Endothelial cell of umbilical vein (primary cell): ENCODE data around the gene TTC31. TPM values are rescaled to one million over a fixed set of nuclear protein-coding genes. Genes with fewer than 3 reads are reported as not detected.
A peak's percentile ranks its signal among the peaks of the same experiment; 100 is the strongest.

Experiments used
- BruUV-seq: library from RNA; stranded (reverse); fragments of 400-500 nt; replicated peaks from 2 replicates; lab custom pipeline; 2021; lab: Mats Ljungman, UMichigan
- CTCF ChIA-PET: fragments of 300-600, 350-600 bp; sonication (Branson Sonifier 250); formaldehyde crosslinking; loops from one replicate; lab custom pipeline; 2021; ENCODE audit warnings: antibody characterized with exemption, inconsistent platforms; lab: Charles Lee
- POLR2A ChIA-PET: fragments of 300-600, 350-600 bp; sonication (Branson Sonifier 250); formaldehyde crosslinking; loops from one replicate; lab custom pipeline; 2021; ENCODE audit warnings: antibody characterized with exemption, inconsistent platforms; lab: Charles Lee
- DNase-seq: peaks from one replicate; pipeline ENCODE4 v3.0.0-alpha.2; 2011; ENCODE audit warnings: low read depth, low spot score
- FAIRE-seq: peaks from 2 replicates; lab custom pipeline; 2011; peaks lifted over from hg19 to GRCh38; lab: Jason Lieb, UNC
- H2AFZ ChIP-seq: 2 replicates; pipeline ENCODE4 v1.6.0; 2012; ENCODE audit warnings: low read depth, low read length, control low read depth, inconsistent platforms
- H3K27ac ChIP-seq: 2 replicates; pipeline ENCODE4 v1.5.1; 2011; ENCODE audit warnings: low read depth, mild to moderate bottlenecking, control low read depth, low read length, moderate library complexity; ENCODE audit not compliant: insufficient read depth
- H3K27me3 ChIP-seq, 2 experiments: 2 replicates each; pipeline versions ENCODE4 v1.6.0 to v1.6.1; 2011; ENCODE audit warnings: low read length in 2 of 2, mixed read lengths in 1 of 2; ENCODE audit not compliant: control insufficient read depth in 2 of 2, insufficient read depth in 2 of 2
- H3K36me3 ChIP-seq, 2 experiments: 2 replicates in 1 of 2; 3 replicates in 1 of 2; pipeline ENCODE4 v1.5.1; 2011; ENCODE audit warnings: low read length in 2 of 2, mild to moderate bottlenecking in 1 of 2, moderate library complexity in 1 of 2; ENCODE audit not compliant: control insufficient read depth in 2 of 2, insufficient read depth in 2 of 2; ENCODE audit errors: extremely low read depth in 1 of 2
- H3K4me1 ChIP-seq: 3 replicates; pipeline ENCODE4 v1.5.1; 2011; ENCODE audit warnings: mild to moderate bottlenecking, low read length; ENCODE audit not compliant: control insufficient read depth, insufficient read depth; ENCODE audit errors: extremely low read depth
- H3K4me2 ChIP-seq: 2 replicates; pipeline ENCODE4 v1.6.1; 2011; ENCODE audit warnings: low read length, control low read depth, mixed read lengths; ENCODE audit not compliant: insufficient read depth
- H3K4me3 ChIP-seq, 3 experiments: fragments of 200-600 bp in 1 of 3; sonication (generic), shearing (Covaris generic) in 1 of 3; replicated peaks in 1 of 3; 2 replicates each; pipeline ENCODE4 v1.5.1; 2011 to 2016; ENCODE audit warnings: control low read depth in 3 of 3, low read length in 3 of 3, mild to moderate bottlenecking in 2 of 3, inconsistent platforms in 1 of 3, low read depth in 1 of 3, moderate library complexity in 1 of 3; ENCODE audit not compliant: insufficient read depth in 1 of 3
- H3K79me2 ChIP-seq: 2 replicates; pipeline ENCODE4 v1.6.0; 2012; ENCODE audit warnings: low read length, inconsistent platforms; ENCODE audit not compliant: control insufficient read depth, insufficient read depth
- H3K9ac ChIP-seq: replicated peaks from 2 replicates; pipeline ENCODE3; 2011; ENCODE audit warnings: low read length, control low read depth; ENCODE audit not compliant: insufficient read depth; ENCODE audit errors: extremely low read depth
- H3K9me1 ChIP-seq: replicated peaks from 3 replicates; pipeline ENCODE4 v1.6.0; 2011; ENCODE audit warnings: mild to moderate bottlenecking, low read length; ENCODE audit not compliant: control insufficient read depth, insufficient read depth; ENCODE audit errors: extremely low read depth
- H3K9me3 ChIP-seq: replicated peaks from 2 replicates; pipeline ENCODE4 v1.5.1; 2012; ENCODE audit warnings: low read length, inconsistent platforms; ENCODE audit not compliant: control insufficient read depth, insufficient read depth
- H4K20me1 ChIP-seq: replicated peaks from 2 replicates; pipeline ENCODE3; 2011; ENCODE audit warnings: mild to moderate bottlenecking, low read length; ENCODE audit not compliant: control insufficient read depth, insufficient read depth; ENCODE audit errors: extremely low read depth
- EZH2 ChIP-seq: IDR thresholded peaks from 2 replicates; pipeline ENCODE4 v1.6.1; 2012; ENCODE audit warnings: borderline replicate concordance, low read depth, mild to moderate bottlenecking, moderate library complexity, low read length, inconsistent platforms; ENCODE audit not compliant: severe bottlenecking
- FOS ChIP-seq: IDR thresholded peaks from 2 replicates; pipeline ENCODE4 v1.6.1; 2011; ENCODE audit warnings: mild to moderate bottlenecking, low read length, moderate library complexity, borderline replicate concordance; ENCODE audit not compliant: insufficient read depth
- GATA2 ChIP-seq: IDR thresholded peaks from 2 replicates; pipeline ENCODE4 v1.7.0; 2011; ENCODE audit warnings: low read depth, mild to moderate bottlenecking, moderate library complexity, mixed read lengths, low read length; ENCODE audit not compliant: insufficient read length, insufficient read depth
- JUN ChIP-seq: IDR thresholded peaks from 2 replicates; pipeline ENCODE4 v1.6.1; 2011; ENCODE audit warnings: borderline replicate concordance, low read depth; ENCODE audit not compliant: insufficient read length, insufficient read depth
- MYC ChIP-seq: IDR thresholded peaks from one replicate; pipeline ENCODE4 v1.6.1; 2011; ENCODE audit warnings: mild to moderate bottlenecking, low read depth, low read length
- POLR2A ChIP-seq: IDR thresholded peaks from 2 replicates; pipeline ENCODE4 v1.6.1; 2012; ENCODE audit warnings: low read depth, mild to moderate bottlenecking, control low read depth, low read length
- POLR2AphosphoS5 ChIP-seq: IDR thresholded peaks from 2 replicates; pipeline ENCODE4 v1.6.1; 2012; ENCODE audit warnings: low read depth, mild to moderate bottlenecking, control low read depth, low read length, moderate library complexity; ENCODE audit not compliant: insufficient read depth
- dilution Hi-C: fragments of 300-500 bp; cut with MboI; formaldehyde crosslinking; loops from one replicate; pipeline ENCODE4 v1.15.0; 2019; ENCODE audit warnings: low sequenced_read_pairs; ENCODE audit not compliant: extremely low pct_ligation_motif_present
- intact Hi-C: fragments of 100-400 bp; cut with micrococcal nuclease; formaldehyde crosslinking; loops from one replicate; pipeline ENCODE4 v1.10.0; 2022
- polyA plus RNA-seq, 4 experiments: library from polyadenylated mRNA; depleted of rRNA in 3 of 4; stranded (reverse) in 3 of 4; unstranded in 1 of 4; fragments of >200 nt; gene quantifications; 2 replicates each; pipeline versions ENCODE4 v1.2.1 to v1.2.3, GENCODE V29; 2011 to 2012; ENCODE audit warnings: missing spikeins in 1 of 4
- total RNA-seq: library from RNA; stranded (reverse); gene quantifications from 2 replicates; pipeline ENCODE4 v1.2.3, GENCODE V29; 2021
- TF ChIP-seq, protein P1 (sequence below), 2 donors: IDR thresholded peaks; 1 replicate in 1 of 2; 2 replicates in 1 of 2; pipeline ENCODE4 v1.5.1; 2011; ENCODE audit warnings: low read length in 2 of 2, mild to moderate bottlenecking in 2 of 2, moderate library complexity in 2 of 2, control low read depth in 1 of 2, inconsistent platforms in 1 of 2, low read depth in 1 of 2; ENCODE audit not compliant: insufficient read depth in 1 of 2; ENCODE audit errors: extremely low read depth in 1 of 2
- TF ChIP-seq, protein P2 (sequence below): IDR thresholded peaks from 2 replicates; pipeline ENCODE4 v1.6.1; 2011; ENCODE audit not compliant: insufficient read depth, insufficient read length

TTC31 gene
- total and polyA plus RNA-seq, 2 donors (not counting 3 experiments of a cell fraction or from before 2014, with no cell fraction given): 20.1 to 24.1 TPM

DNA sequence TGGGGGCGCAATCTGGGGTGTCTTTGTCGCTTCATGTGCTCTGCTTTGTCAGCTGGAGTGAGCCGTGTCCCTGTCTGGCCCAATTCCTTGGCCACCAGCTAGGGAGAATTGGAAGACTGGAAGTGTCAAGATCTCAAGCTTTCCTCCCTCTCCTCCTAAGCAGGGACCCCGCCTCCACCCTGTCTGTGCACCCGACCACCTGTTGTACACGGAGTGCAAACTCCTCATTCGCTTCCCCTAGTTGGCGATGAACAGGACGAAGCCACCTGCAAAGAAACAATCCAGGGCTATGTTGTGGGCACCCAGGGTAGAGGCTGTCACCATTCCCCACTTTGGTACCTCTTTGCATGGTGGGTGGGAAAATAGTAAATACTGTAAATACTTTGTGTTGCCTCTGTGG is 44.9 kb downstream of the TTC31 start:
- no peak for FAIRE-seq
- no peak overlapping the region for H3K27ac ChIP-seq
- intact Hi-C loops (loop anchor here (2.0 kb wide), 2 partner anchors 73 to 791 kb away; partner anchors contain the start of genes INO80B and TPRKB), dilution Hi-C loops (no loop called here)
- H3K4me3 ChIP-seq: no peak overlapping the region
- peak overlapping the region; percentile 89 for H3K4me2 ChIP-seq
- peaks cover 6 to 19% of the 10 kb centered on the region in 2 experiments for H3K36me3 ChIP-seq
- DNase-seq: no peak
- H4K20me1 ChIP-seq: no peaks in the 10 kb centered on the region
- no peak overlapping the region for H2AFZ ChIP-seq
- ChIA-PET CTCF (no interaction called here), POLR2A (no interaction called here)
- H3K9me1 ChIP-seq: no peaks in the 10 kb centered on the region
- TF ChIP-seq MYC: no peak
- TF ChIP-seq FOS: no peak
- TF ChIP-seq POLR2A: no peak
- TF ChIP-seq GATA2: no peak
- TF ChIP-seq, protein P1, sequence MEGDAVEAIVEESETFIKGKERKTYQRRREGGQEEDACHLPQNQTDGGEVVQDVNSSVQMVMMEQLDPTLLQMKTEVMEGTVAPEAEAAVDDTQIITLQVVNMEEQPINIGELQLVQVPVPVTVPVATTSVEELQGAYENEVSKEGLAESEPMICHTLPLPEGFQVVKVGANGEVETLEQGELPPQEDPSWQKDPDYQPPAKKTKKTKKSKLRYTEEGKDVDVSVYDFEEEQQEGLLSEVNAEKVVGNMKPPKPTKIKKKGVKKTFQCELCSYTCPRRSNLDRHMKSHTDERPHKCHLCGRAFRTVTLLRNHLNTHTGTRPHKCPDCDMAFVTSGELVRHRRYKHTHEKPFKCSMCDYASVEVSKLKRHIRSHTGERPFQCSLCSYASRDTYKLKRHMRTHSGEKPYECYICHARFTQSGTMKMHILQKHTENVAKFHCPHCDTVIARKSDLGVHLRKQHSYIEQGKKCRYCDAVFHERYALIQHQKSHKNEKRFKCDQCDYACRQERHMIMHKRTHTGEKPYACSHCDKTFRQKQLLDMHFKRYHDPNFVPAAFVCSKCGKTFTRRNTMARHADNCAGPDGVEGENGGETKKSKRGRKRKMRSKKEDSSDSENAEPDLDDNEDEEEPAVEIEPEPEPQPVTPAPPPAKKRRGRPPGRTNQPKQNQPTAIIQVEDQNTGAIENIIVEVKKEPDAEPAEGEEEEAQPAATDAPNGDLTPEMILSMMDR (IDR thresholded peaks at IDR 0.05; ENCODE audit: extremely low read depth in 1 of 2, insufficient read depth in 1 of 2, low read depth in 1 of 2, low read length in 2 of 2): no peak
- TF ChIP-seq, protein P2, sequence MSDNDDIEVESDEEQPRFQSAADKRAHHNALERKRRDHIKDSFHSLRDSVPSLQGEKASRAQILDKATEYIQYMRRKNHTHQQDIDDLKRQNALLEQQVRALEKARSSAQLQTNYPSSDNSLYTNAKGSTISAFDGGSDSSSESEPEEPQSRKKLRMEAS: no peak
- TF ChIP-seq EZH2: no peak
- no peak for TF ChIP-seq POLR2AphosphoS5
- no peak for TF ChIP-seq JUN
- H3K27me3 ChIP-seq: no peaks in the 10 kb centered on the region
- H3K79me2 ChIP-seq: peaks cover 19% of the 10 kb centered on the region
- H3K9ac ChIP-seq: no peak overlapping the region
- BruUV-seq: no TSS peak
- peaks cover 20% of the 10 kb centered on the region for H3K4me1 ChIP-seq
- no peaks in the 10 kb centered on the region for H3K9me3 ChIP-seq
